T-helper 1 cell treated with Interleukin-12 subunit alpha and Interleukin-12 subunit beta and Interleukin-4 antibody, amounts not matched to agents 30 μg/mL and 1 μg/mL, for 36 hours (primary cell): Measurements from ENCODE around the gene RNF126.
"Not testable (repeated sequence)": the region's sequence is repeated elsewhere in the genome, so short reads cannot be mapped to it uniquely, and the experiment has no call there.

Experiments
- H3K27ac Mint-ChIP-seq: one replicate; pipeline ENCODE4 v1.8.0; 2021; ENCODE audit warnings: mild to moderate bottlenecking, mixed read lengths
- H3K27me3 Mint-ChIP-seq: one replicate; pipeline ENCODE4 v1.8.0; 2021; ENCODE audit warnings: low read depth, mixed read lengths
- H3K36me3 Mint-ChIP-seq: one replicate; pipeline ENCODE4 v1.8.0; 2021; ENCODE audit warnings: low read depth, mixed read lengths
- H3K4me1 Mint-ChIP-seq: one replicate; pipeline ENCODE4 v1.8.0; 2021; ENCODE audit warnings: low read depth, mixed read lengths
- H3K4me3 Mint-ChIP-seq: one replicate; pipeline ENCODE4 v1.8.0; 2021; ENCODE audit warnings: mild to moderate bottlenecking, moderate library complexity, mixed read lengths
- H3K9me3 Mint-ChIP-seq: one replicate; pipeline ENCODE4 v1.8.0; 2021; ENCODE audit warnings: mixed read lengths

Gene RNF126

GRCh38 chr19:677601-678436, 14.8 kb upstream of the RNF126 start:
- Mint-ChIP-seq H3K36me3 (no peaks in the 10 kb centered on the region), H3K27me3 (peaks cover 16% of the 10 kb centered on the region), H3K27ac (no peak overlapping the region), H3K9me3 (no peaks in the 10 kb centered on the region), H3K4me3 (no peak overlapping the region), H3K4me1 (peaks cover 2% of the 10 kb centered on the region)

DNA sequence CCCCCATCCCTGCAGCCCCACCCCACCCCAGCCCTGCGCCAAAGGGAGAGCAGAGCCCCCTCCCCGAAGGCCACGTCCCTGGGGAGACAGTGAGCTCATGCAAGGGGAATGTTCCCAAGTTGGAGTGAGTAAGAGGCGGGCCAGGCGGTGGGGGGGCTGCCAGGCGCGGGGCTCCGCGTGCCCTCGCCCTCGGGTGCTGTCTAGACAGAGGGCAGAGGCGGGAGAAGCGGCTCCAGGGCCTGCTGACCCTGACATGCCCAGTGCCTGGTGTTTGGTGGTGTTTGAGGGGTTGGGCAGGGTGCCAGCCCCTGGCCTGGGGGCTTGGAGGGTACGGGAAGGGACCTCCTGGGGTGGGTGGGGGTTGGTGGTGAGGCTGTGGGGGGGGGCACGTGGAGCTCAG, 14.2 kb upstream of the RNF126 start:
- no peak overlapping the region for H3K27ac Mint-ChIP-seq
- peaks cover 16% of the 10 kb centered on the region for H3K27me3 Mint-ChIP-seq
- no peak overlapping the region for H3K4me3 Mint-ChIP-seq
- H3K9me3 Mint-ChIP-seq: no peaks in the 10 kb centered on the region
- no peaks in the 10 kb centered on the region for H3K36me3 Mint-ChIP-seq
- H3K4me1 Mint-ChIP-seq: peaks cover 2% of the 10 kb centered on the region

- no peak within 1 kb of the TSS for H3K4me3 Mint-ChIP-seq
- no peaks in the 10 kb centered on the region for H3K9me3 Mint-ChIP-seq
- peak within 1 kb of the TSS; percentile 58 for H3K27ac Mint-ChIP-seq
- peaks cover 2% of the 10 kb centered on the region for H3K4me1 Mint-ChIP-seq
- H3K27me3 Mint-ChIP-seq: peaks cover 16% of the 10 kb centered on the region
- no peaks in the 10 kb centered on the region for H3K36me3 Mint-ChIP-seq
These were observed 13.5 kb upstream of the RNF126 start, which contains the start of gene FSTL3 for GRCh38 chr19:676339-677105. Gene FSTL3, plus strand, starts transcription at chr19:676392. Its CDS starts 32 bp downstream, at chr19:676424.

GRCh38 chr19:676007-676338, 13.0 kb upstream of the RNF126 start:
- Mint-ChIP-seq H3K36me3 (no peaks in the 10 kb centered on the region), H3K4me3 (no peak overlapping the region), H3K27me3 (peaks cover 16% of the 10 kb centered on the region), H3K9me3 (no peaks in the 10 kb centered on the region), H3K4me1 (peaks cover 2% of the 10 kb centered on the region), H3K27ac (no peak overlapping the region)

- Mint-ChIP-seq H3K27ac (no peak overlapping the region), H3K36me3 (no peaks in the 10 kb centered on the region), H3K4me1 (no peaks in the 10 kb centered on the region), H3K4me3 (no peak overlapping the region), H3K27me3 (peaks cover 16% of the 10 kb centered on the region), H3K9me3 (no peaks in the 10 kb centered on the region)
These were observed 11.5 kb upstream of the RNF126 start for GRCh38 chr19:674282-675151.

DNA sequence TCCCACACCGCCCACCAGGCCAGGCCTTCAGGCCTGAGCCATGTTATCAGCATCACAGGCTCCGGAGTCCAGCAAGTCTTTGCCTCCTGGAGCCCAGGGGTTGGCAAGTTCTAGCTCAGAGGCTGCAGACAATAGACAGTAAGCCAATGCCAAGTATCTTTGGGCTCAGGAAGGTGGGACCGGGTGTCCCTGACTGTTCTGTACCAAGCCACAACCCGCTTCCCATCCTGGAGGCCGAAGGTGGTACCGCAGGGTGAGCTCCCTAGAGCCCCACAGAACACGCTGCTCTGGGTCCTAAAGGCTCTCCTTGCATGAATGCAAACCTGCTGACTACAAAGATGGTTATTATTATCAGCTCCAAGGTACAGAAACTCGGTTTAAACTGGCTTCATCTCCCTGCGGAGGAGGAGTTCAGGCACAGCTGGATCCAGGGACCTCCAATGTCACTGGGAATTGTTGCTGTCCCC, 7.6 kb upstream of the RNF126 start:
- H3K4me1 Mint-ChIP-seq: no peaks in the 10 kb centered on the region
- no peak overlapping the region for H3K4me3 Mint-ChIP-seq
- peaks cover 22% of the 10 kb centered on the region for H3K27me3 Mint-ChIP-seq
- H3K27ac Mint-ChIP-seq: no peak overlapping the region
- H3K9me3 Mint-ChIP-seq: no peaks in the 10 kb centered on the region
- no peaks in the 10 kb centered on the region for H3K36me3 Mint-ChIP-seq

GRCh38 chr19:668675-669434, 5.8 kb upstream of the RNF126 start:
- peaks cover 14% of the 10 kb centered on the region for H3K27me3 Mint-ChIP-seq
- H3K27ac Mint-ChIP-seq, H3K4me3 Mint-ChIP-seq, H3K9me3 Mint-ChIP-seq, H3K4me1 Mint-ChIP-seq, H3K36me3 Mint-ChIP-seq: not testable (repeated sequence)

DNA sequence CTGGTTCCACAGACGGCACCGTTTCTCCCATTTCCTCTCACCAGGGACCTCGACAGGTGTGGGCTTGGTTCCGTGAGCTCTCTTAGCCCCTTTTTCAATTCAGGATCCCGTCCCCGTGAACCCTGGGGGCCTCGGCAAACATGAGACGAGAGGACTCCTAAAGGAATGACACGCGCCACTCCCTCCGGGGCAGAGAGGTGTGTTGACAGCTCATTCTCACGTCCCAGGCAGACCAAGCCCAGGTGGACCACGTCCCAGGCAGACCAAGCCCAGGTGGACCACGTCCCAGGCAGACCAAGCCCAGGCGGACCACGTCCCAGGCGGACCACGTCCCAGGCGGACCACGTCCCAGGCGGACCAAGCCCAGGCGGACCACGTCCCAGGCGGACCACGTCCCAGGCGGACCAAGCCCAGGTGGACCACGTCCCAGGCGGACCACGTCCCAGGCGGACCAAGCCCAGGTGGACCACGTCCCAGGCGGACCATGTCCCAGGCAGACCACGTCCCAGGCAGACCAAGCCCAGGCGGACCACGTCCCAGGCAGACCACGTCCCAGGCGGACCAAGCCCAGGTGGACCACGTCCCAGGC, 4.1 kb upstream of the RNF126 start:
- not testable (repeated sequence) for H3K27ac Mint-ChIP-seq

GRCh38 chr19:664913-665443, 2.0 kb upstream of the RNF126 start:
- Mint-ChIP-seq H3K36me3 (peaks cover 9% of the 10 kb centered on the region), H3K4me3 (peak overlapping the region; percentile 10), H3K27ac (peak overlapping the region; percentile 41), H3K4me1 (peaks cover 12% of the 10 kb centered on the region), H3K9me3 (no peaks in the 10 kb centered on the region), H3K27me3 (peaks cover 14% of the 10 kb centered on the region)

More for the DNA sequence above, 4.1 kb upstream of the RNF126 start:
- H3K27me3 Mint-ChIP-seq: peaks cover 14% of the 10 kb centered on the region
- H3K36me3 Mint-ChIP-seq, H3K4me1 Mint-ChIP-seq, H3K9me3 Mint-ChIP-seq, H3K4me3 Mint-ChIP-seq: not testable (repeated sequence)

DNA sequence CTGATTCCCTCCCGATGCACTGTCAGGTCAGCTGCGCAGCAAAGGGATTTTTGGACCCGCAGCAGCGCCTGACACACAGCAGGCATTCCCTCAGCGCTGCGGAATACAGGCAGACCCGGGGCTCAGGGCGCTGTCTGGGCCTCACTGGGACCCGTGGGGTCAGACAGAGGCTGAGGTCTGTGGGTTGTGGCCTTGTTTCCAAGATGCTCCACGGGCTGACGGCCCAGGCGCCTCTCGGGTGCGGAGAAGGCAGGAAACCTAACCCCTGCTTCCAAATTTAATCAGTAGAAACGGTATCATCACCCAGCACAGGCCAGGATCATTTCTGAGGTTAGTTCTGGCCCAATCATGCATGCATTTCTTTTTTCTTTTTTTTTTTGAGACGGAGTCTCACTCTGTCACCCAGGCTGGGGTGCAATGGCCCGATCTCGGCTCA, 686 bp upstream of the RNF126 start:
- Mint-ChIP-seq H3K4me3 (peak overlapping the region; percentile 78), H3K36me3 (peaks cover 9% of the 10 kb centered on the region), H3K4me1 (peaks cover 15% of the 10 kb centered on the region), H3K9me3 (no peaks in the 10 kb centered on the region), H3K27ac (peak overlapping the region; percentile 85), H3K27me3 (peaks cover 8% of the 10 kb centered on the region)

GRCh38 chr19:662207-662961, 630 bp downstream of the RNF126 start:
- H3K4me3 Mint-ChIP-seq: peak overlapping the region; percentile 98
- H3K4me1 Mint-ChIP-seq: peaks cover 15% of the 10 kb centered on the region
- H3K36me3 Mint-ChIP-seq: peaks cover 9% of the 10 kb centered on the region
- no peaks in the 10 kb centered on the region for H3K27me3 Mint-ChIP-seq
- H3K9me3 Mint-ChIP-seq: no peaks in the 10 kb centered on the region
- H3K27ac Mint-ChIP-seq: peak overlapping the region; percentile 96

DNA sequence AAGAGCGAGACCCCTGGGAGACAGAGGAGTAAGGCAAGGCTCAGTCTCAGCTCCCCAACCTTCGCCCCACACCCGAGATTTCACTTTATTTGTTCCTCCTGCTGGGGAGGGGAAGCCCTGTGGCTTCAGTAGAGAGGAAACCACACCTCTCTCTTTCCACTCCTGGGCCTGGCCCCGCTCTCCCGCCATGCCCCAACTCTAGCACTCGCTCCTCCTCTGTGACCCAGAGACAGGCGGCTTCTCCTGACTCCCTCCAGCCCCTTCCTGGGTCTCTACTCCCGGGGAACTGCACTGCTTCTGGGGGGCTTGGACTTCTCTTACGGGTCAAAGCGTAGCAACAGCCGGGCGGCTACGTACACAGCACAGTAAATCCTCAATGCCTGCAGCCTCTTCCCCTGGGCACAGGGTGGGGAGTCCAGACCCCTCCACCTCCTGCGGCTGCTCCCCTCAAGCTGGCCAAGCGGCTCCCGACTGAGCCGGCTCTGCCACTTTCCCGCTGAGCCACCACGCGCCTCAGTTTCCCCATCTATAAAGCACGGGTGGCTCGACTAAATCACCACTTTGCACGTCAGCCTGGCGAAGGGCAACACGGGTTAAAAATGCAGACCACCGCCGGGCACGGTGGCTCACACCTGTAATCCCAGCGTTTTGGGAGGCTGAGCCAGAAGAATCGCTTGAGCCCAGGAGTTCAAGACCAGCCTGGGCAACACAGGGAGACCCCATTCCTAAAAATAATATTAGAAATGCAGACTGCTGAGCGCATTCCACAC, 1.4 kb downstream of the RNF126 start:
- Mint-ChIP-seq H3K27me3 (no peaks in the 10 kb centered on the region), H3K36me3 (peaks cover 9% of the 10 kb centered on the region), H3K4me3 (peak overlapping the region; percentile 98), H3K27ac (peak overlapping the region; percentile 96), H3K9me3 (no peaks in the 10 kb centered on the region), H3K4me1 (peaks cover 15% of the 10 kb centered on the region)
